Prostate gland (tissue), 2 donors: ENCODE data around the gene VAPB.

Experiments
- POLR2A ChIP-seq: fragments of 450-650 bp; IDR thresholded peaks from one replicate; pipeline ENCODE4 v1.6.1; 2016; ENCODE audit warnings: antibody characterized with exemption, mild to moderate bottlenecking
- TF ChIP-seq, protein P1 (sequence below), 4 experiments: fragments of 200-600 bp in 2 of 4; fragments of 450-650 bp in 2 of 4; sonication (generic) in 2 of 4; IDR thresholded peaks; 1 replicate in 3 of 4; 2 replicates in 1 of 4; pipeline ENCODE4 v1.5.1; 2016 to 2019; ENCODE audit warnings: antibody characterized with exemption in 4 of 4, mild to moderate bottlenecking in 2 of 4, moderate library complexity in 2 of 4

DNA sequence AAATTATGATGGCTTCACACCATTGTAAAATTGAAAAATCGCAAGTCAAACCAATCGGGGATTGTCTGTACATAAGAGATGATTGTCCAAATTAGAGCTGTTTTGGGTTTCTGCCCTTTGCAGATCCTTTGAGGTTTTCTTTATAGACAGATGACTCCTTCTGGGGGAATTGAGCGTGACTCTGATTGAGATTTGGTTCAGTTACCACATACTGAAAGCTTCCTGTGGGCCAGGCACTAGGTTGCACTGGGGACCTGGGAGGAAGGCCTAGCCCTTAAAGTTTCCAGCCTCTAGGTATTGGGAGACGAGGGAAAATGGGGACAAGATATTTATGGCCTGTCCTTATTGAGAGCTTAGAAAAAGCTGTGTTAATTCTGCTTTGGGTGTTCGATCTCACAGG lies 9.2 kb downstream of the VAPB start:
- TF ChIP-seq, protein P1, sequence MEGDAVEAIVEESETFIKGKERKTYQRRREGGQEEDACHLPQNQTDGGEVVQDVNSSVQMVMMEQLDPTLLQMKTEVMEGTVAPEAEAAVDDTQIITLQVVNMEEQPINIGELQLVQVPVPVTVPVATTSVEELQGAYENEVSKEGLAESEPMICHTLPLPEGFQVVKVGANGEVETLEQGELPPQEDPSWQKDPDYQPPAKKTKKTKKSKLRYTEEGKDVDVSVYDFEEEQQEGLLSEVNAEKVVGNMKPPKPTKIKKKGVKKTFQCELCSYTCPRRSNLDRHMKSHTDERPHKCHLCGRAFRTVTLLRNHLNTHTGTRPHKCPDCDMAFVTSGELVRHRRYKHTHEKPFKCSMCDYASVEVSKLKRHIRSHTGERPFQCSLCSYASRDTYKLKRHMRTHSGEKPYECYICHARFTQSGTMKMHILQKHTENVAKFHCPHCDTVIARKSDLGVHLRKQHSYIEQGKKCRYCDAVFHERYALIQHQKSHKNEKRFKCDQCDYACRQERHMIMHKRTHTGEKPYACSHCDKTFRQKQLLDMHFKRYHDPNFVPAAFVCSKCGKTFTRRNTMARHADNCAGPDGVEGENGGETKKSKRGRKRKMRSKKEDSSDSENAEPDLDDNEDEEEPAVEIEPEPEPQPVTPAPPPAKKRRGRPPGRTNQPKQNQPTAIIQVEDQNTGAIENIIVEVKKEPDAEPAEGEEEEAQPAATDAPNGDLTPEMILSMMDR (IDR thresholded peaks at IDR 0.05): no peak
- no peak for TF ChIP-seq POLR2A
